Measurements from ENCODE around the gene TLN1.

Gene TLN1

DNA sequence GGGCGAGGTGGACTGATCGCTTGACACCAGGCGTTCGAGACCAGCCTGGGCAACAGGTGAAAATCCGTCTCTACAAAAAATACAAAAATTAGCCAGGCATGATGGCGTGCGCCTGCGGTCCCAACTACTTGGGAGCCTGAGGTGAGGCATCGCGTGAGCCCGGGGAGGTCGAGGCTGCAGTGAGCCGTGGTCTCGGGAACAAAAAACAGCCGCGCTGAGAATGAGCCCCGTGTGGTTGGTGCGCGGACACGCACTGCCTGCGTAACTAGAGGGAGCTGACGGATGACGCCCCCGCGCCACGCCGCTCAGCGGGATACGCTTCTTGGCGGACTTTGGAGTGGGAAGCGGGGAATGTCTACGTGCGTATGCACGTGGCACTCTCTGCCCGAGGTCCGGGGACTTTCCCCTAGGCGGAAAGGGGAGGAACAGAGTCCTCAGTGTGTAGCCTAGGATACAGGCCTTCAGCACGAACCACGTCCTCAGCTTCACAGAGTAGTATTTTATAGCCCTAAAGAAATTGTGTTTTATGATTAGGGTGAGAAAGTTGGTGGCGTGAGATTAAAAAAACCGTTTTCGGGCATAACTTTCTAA is 74.4 kb downstream of the TLN1 start, which contains the start of gene RMRP:
RMRP (minus strand) TSS at position 474 of the 591 bp plus-strand sequence.
- POLR2A ChIA-PET (ENCODE audit: low non-redundant PET), result interaction anchor here (1.2 kb wide), 1 partner anchor 52 kb away, joined by 3 read pairs; the partner anchor contains the start of gene TESK1
- H3K27ac ChIP-seq, result peak within 1 kb of the TSS; percentile 92
- DNase-seq (ENCODE audit: low spot score), result peak; percentile 98
- TF ChIP-seq, protein P1, sequence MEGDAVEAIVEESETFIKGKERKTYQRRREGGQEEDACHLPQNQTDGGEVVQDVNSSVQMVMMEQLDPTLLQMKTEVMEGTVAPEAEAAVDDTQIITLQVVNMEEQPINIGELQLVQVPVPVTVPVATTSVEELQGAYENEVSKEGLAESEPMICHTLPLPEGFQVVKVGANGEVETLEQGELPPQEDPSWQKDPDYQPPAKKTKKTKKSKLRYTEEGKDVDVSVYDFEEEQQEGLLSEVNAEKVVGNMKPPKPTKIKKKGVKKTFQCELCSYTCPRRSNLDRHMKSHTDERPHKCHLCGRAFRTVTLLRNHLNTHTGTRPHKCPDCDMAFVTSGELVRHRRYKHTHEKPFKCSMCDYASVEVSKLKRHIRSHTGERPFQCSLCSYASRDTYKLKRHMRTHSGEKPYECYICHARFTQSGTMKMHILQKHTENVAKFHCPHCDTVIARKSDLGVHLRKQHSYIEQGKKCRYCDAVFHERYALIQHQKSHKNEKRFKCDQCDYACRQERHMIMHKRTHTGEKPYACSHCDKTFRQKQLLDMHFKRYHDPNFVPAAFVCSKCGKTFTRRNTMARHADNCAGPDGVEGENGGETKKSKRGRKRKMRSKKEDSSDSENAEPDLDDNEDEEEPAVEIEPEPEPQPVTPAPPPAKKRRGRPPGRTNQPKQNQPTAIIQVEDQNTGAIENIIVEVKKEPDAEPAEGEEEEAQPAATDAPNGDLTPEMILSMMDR (conservative IDR thresholded peaks at IDR 0.05; ENCODE audit: low read depth), result no peak
- CTCF ChIA-PET, result interaction anchor here (0.6 to 2.9 kb wide), 13 partner anchors 9 to 241 kb away, joined by 3 to 21 read pairs (median 4); partner anchors contain the start of genes CREB3, TLN1 and TPM2

DNA sequence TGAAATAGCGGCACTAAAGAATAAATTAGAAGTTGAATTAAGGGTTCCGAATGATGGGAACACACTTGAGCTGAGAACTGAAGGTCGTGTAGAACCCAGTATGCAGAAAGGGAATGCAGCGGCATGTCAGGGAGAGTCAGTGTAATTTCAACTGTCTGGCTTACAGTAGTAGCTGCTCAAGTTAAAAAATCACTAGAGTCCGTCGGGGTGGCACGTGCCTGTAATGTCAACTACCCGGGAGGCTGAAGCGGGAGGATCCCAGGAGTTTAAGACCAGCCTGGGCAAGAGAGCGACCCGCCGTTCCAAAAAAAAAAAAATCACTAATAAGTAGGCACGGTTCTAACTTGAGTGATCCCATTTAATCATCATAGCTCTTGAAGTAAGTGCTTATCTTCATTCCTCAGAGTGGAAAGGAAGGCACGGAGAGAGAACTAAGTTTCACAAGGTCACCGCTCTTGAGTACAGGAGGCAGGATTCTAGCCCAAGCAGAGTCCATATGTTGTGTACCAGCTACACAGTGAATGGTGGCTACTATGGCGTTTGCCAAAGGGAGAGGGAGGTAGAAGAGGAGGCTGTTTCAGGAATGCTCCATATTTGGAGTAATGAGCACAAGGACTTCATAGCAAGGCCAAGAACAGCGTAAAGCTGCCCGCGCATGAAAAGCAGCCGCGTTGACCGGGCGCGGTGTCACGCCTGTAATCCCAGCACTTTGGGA is 75.0 kb downstream of the TLN1 start:
- TF ChIP-seq, protein P1 (conservative IDR thresholded peaks at IDR 0.05; ENCODE audit: low read depth), result no peak
- POLR2A ChIA-PET (ENCODE audit: low non-redundant PET), result no interaction called here
- no peak for DNase-seq (ENCODE audit: low spot score)
- peak overlapping the region; percentile 92 for H3K27ac ChIP-seq
- CTCF ChIA-PET, result interaction anchor here (0.7 to 2.9 kb wide), 4 partner anchors 8 to 53 kb away, joined by 3 to 21 read pairs (median 6); no protein-coding TSS in a partner anchor

DNA sequence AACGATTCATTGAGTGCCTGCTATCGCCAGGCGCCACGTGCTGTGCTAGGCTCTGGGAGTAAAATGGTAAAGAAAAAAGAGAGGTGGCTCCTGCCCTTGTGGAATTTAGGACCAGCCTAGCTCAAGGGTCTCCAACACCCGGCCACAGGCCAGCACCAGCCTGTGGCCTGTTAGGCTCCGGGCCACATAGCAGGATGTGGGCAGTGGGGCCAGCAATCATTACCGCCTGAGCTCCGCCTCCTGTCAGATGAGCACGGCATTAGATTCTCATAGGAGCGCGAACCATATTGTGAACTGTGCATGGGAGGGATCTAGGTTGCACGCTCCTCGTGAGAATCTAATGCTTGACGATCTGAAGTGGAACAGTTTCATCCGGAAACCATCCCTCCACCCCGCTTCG is 75.6 kb downstream of the TLN1 start:
- TF ChIP-seq, protein P1 (conservative IDR thresholded peaks at IDR 0.05; ENCODE audit: low read depth), result no peak
- ChIA-PET POLR2A (ENCODE audit: low non-redundant PET) (no interaction called here), CTCF (interaction anchor here (2.9 kb wide), 1 partner anchor 9 kb away, joined by 21 read pairs; no protein-coding TSS in a partner anchor)
- no peak for DNase-seq (ENCODE audit: low spot score)
- no peak overlapping the region for H3K27ac ChIP-seq

DNA sequence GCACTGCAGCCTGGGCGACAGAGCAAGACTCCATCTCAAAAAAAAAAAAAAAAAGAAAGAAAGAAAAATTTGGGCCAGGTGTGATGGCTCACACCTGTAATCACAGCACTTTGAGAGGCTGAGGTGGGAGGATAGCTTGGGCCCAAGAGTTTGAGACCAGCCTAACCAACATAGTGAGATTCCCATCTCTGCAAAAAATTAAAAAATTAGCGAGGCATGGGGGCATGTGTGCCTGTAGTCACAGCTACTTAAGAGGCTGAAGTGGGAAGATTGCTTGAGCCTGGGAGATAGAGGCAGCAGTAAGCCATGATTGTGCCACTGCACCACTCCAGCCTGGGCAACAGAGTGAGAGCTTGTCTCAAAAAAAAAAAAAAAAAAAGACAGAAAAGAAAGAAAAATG is 78.4 kb downstream of the TLN1 start:
- DNase-seq (ENCODE audit: low spot score), result no peak
- H3K27ac ChIP-seq, result peak overlapping the region; percentile 62; the same call in 1 of the 2 replicates
- ChIA-PET CTCF (interaction anchor here (0.6 kb wide), 1 partner anchor 426 kb away, joined by 3 read pairs; no protein-coding TSS in a partner anchor), POLR2A (ENCODE audit: low non-redundant PET) (no interaction called here)
- TF ChIP-seq, protein P1 (conservative IDR thresholded peaks at IDR 0.05; ENCODE audit: low read depth), result no peak

DNA sequence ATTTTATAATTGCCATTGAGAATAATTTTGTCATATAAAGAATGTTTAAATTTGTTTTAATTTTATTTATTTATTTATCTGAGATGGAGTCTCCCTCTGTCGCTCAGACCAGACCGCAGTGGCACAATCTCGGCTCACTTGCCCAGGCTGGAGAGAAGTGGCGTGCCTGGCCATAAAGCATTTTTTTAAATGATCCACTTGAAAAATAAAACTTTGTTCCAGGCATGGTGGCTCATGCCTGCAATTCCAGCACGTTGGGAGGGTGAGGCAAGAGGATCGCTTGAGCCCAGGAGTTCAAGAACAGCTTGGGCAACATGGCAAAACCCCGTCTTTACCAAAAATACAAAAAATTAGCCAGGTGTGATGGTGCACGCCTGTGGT is 79.2 kb downstream of the TLN1 start:
- POLR2A ChIA-PET (ENCODE audit: low non-redundant PET), result no interaction called here
- TF ChIP-seq, protein P1 (conservative IDR thresholded peaks at IDR 0.05; ENCODE audit: low read depth), result no peak
- no peak for DNase-seq (ENCODE audit: low spot score)
- H3K27ac ChIP-seq, result peak overlapping the region; percentile 62
- CTCF ChIA-PET, result interaction anchor here (0.9 kb wide), 1 partner anchor 83 kb away, joined by 6 read pairs; no protein-coding TSS in a partner anchor

DNA sequence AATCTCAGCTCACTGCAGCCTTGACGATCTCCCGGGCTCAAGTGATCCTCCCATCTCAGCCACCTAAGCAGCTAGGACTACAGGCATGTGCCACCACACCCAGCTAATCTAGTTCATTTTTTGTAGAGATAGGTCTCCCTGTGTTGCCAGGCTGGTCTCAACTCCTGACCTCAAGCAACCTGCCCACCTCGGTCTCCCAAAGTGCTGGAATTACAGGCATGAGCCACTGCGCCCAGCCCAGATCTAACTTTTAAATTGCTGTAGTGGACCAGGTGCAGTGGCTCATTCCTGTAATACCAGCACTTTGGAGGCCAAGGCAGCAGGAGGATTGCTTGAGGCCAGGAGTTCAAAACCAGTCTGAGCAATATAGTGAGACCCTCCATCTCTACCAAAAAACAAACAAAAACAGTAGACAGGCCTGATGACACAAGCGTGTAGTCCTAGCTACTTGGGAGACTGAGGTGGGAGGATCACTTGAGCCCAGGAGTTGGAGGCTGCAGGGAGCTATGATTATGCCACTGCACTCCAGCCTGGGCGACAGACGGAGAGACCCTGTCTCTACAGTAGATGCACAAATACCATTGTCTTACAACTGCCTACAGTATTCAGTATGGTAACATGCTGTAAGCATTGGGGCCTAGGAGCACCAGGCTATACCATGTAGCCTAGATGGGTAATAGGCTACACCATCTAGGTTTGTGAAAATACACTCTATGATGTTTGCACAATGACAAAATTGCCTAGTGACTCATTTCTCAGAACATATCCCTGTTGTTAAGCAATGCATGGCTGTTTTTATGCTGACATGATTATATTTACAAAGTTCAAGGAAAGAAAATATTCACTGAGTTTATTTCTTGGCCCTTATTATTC is 79.8 kb downstream of the TLN1 start:
- H3K27ac ChIP-seq, result peak overlapping the region; percentile 62
- ChIA-PET POLR2A (ENCODE audit: low non-redundant PET) (no interaction called here), CTCF (interaction anchor here (0.6 to 0.9 kb wide), 3 partner anchors 26 to 560 kb away, joined by 3 to 6 read pairs (median 3); no protein-coding TSS in a partner anchor)
- TF ChIP-seq, protein P1 (conservative IDR thresholded peaks at IDR 0.05; ENCODE audit: low read depth), result no peak
- no peak for DNase-seq (ENCODE audit: low spot score)

Measured in RWPE1 (cell line).